Heart left ventricle (tissue), 16 donors: ENCODE data around the gene DCAF8. TPM values are rescaled to one million over a fixed set of nuclear protein-coding genes. Genes with fewer than 3 reads are reported as not detected.

ENCODE experiments used
- ATAC-seq, 4 donors: fragments of 200-7000 bp; cut with Tn5 transposase; one replicate each; pipeline ENCODE4 v1.9.1; 2020 to 2022; ENCODE audit warnings: moderate library complexity in 4 of 4, mild to moderate bottlenecking in 3 of 4, moderate number of reproducible peaks in 1 of 4
- DNase-seq, 5 donors: peaks; one replicate each; pipeline ENCODE4 v3.0.0-alpha.2; 2020
- H3K27ac ChIP-seq, 12 donors: fragments of 200-600 bp; sonication (generic) in 4 of 12; one replicate each; pipeline versions ENCODE4 v1.5.0 to v1.8.0; 2016 to 2022; ENCODE audit warnings: mild to moderate bottlenecking in 2 of 12
- H3K27me3 ChIP-seq, 9 donors: fragments of 200-600 bp; sonication (generic) in 2 of 9; one replicate each; pipeline versions ENCODE4 v1.5.1 to v1.8.0; 2016 to 2022; ENCODE audit warnings: mild to moderate bottlenecking in 3 of 9
- H3K36me3 ChIP-seq, 9 donors: fragments of 200-600 bp; sonication (generic) in 2 of 9; one replicate each; pipeline versions ENCODE4 v1.5.0 to v1.8.0; 2018 to 2022; ENCODE audit warnings: mild to moderate bottlenecking in 2 of 9
- H3K4me1 ChIP-seq, 12 donors: fragments of 200-600 bp; sonication (generic) in 4 of 12; one replicate each; pipeline versions ENCODE4 v1.5.0 to v1.8.0; 2016 to 2022; ENCODE audit warnings: mild to moderate bottlenecking in 3 of 12
- H3K4me3 ChIP-seq, 12 donors: fragments of 200-600 bp; sonication (generic) in 4 of 12; one replicate each; pipeline versions ENCODE4 v1.5.0 to v1.8.0; 2017 to 2022; ENCODE audit warnings: mild to moderate bottlenecking in 9 of 12, moderate library complexity in 4 of 12
- H3K9me3 ChIP-seq, 12 donors: fragments of 200-600 bp; sonication (generic) in 4 of 12; one replicate each; pipeline versions ENCODE4 v1.5.0 to v1.8.0; 2016 to 2022; ENCODE audit warnings: mild to moderate bottlenecking in 1 of 12
- CTCF ChIP-seq, 12 donors: fragments of 200-600 bp; sonication (generic) in 4 of 12; IDR thresholded peaks; one replicate each; pipeline versions ENCODE4 v1.5.0 to v1.8.0; 2018 to 2022; ENCODE audit warnings: antibody characterized with exemption in 12 of 12, mild to moderate bottlenecking in 5 of 12
- POLR2A ChIP-seq, 2 donors: fragments of 450-650 bp; IDR thresholded peaks; one replicate each; pipeline ENCODE4 v1.6.1; 2017; ENCODE audit warnings: antibody characterized with exemption in 2 of 2, mild to moderate bottlenecking in 2 of 2, moderate library complexity in 2 of 2
- WGBS, 4 donors: extraction: QIAGEN DNeasy Blood & Tissue Kit in 2 of 4; methylation state at CpG; one replicate each; pipeline versions ENCODE4 v1.1.5 to v1.1.7; 2013 to 2018; 5-methylcytosine and 5-hydroxymethylcytosine counted together
- intact Hi-C, 10 donors: fragments of 100-400 bp; cut with DNase I; formaldehyde crosslinking; loops; one replicate each; pipeline versions ENCODE4 v1.11.1 to v1.14.2; 2022
- polyA plus RNA-seq, 2 donors: library from polyadenylated mRNA; stranded (reverse); fragments of 200-250 nt; gene quantifications; one replicate each; pipeline ENCODE4 v1.2.3, GENCODE V29; 2013
- total RNA-seq, 9 donors: library from RNA; depleted of rRNA in 2 of 9; stranded (reverse); fragments of >200 nt in 2 of 9; fragmentation: NEBNext Ultra II Directional in 3 of 9; extraction: Animal tissue kit (Norgen Biotek cat#: 25700) in 3 of 9; gene quantifications; one replicate each; pipeline versions ENCODE4 v1.1.0 to v1.2.4, GENCODE V29; 2016 to 2023
- donor health status: ischemic (EF 13 %, LVEDD 7.1; RV severe dilation, severe dysfunction).
- donor health status: healthy with polysubstance abuse.
- donor health status: DM: no; HTN: yes; CAD: no.
- donor health status: DM: no; HTN: no; CAD: no.
- donor health status: ischemic (EF 25% LVEDD 6.9; RV normal size, moderate dysfunction).
- donor health status: ischemic (EF 25% LVEDD 5.7; RV mildly dilated, moderate dysfunction).
- donor health status: healthy.
- donor health status: DM: yes; HTN: yes; CAD: no.
- donor health status: ischemic (EF 35%, LVEDD 5.7; RV mildly dilated, moderate dysfunction).
- donor health status: nonischemic (EF 11% LVEDD 7.7; RV severe dilation, severe dysfunction).
- donor health status: DM: yes; HTN: yes; CAD: no.
- donor health status: PGD.
- donor health status: ischemic (EF 29% LVEDD 5.4; RV normal size, mild dysfunction).
- donor health status: nonischemic (EF 23%, LVEDD 6.1; RV moderate dilation, normal function).

The DCAF8 gene
- total and polyA plus RNA-seq, 11 donors: 78.4 to 161 (median 128) TPM

- 0 to 1% (median 0%) methylated on average over 27 of the region's 27 CpGs for WGBS, 4 donors
- H3K27me3 ChIP-seq: no peaks in the 10 kb centered on the region
- H3K4me1 ChIP-seq: peaks cover 0 to 25% (median 18%) of the 10 kb centered on the region in 12 donors
- H3K4me3 ChIP-seq: peak within 1 kb of the TSS; percentile 76 to 98 (median 88)
- peak; percentile 95 to 96 (median 95) for DNase-seq
- no peaks in the 10 kb centered on the region for H3K9me3 ChIP-seq
- peak; percentile 99 to 100 (median 100) for ATAC-seq
- peak within 1 kb of the TSS; percentile 56 to 92 (median 84) for H3K27ac ChIP-seq
- peaks cover 0 to 58% (median 50%) of the 10 kb centered on the region in 9 donors for H3K36me3 ChIP-seq
- no peak for TF ChIP-seq CTCF (IDR thresholded peaks at IDR 0.05)
- peak in 1 of 2 donors; percentile 52 for TF ChIP-seq POLR2A (IDR thresholded peaks at IDR 0.05)
- intact Hi-C loops: loop anchor here in 4 of 10 donors (2.0 to 5.0 kb wide), 4 partner anchors 22 to 188 kb away; partner anchors contain the start of genes DCAF8 (in 2 of the 4), COPA (in 1 of the 4), IGSF8 (in 1 of the 4) and NCSTN (in 1 of the 4)
These were observed 22.5 kb upstream of the DCAF8 start, which contains the start of gene PEX19 for GRCh38 chr1:160284782-160285344. PEX19 (minus strand) TSS chr1:160285133; CDS start chr1:160285124, 9 bp downstream.

GRCh38 chr1:160284220-160284781, 22.0 kb upstream of the DCAF8 start:
- Histone ChIP-seq H3K36me3 (peaks cover 1 to 58% (median 50%) of the 10 kb centered on the region in 9 donors), H3K27me3 (no peaks in the 10 kb centered on the region), H3K27ac (peak overlapping the region; percentile 56 to 92 (median 84)), H3K4me1 (peaks cover 0 to 25% (median 18%) of the 10 kb centered on the region in 12 donors), H3K9me3 (no peaks in the 10 kb centered on the region), H3K4me3 (peak overlapping the region; percentile 76 to 98 (median 88))
- 2 to 4% (median 3%) methylated on average over 15 of the region's 15 CpGs for WGBS, 4 donors
- intact Hi-C loops: loop anchor here in 2 of 10 donors (2.0 kb wide), 1 partner anchor 22 kb away; the partner anchor contains the start of gene DCAF8 (in 2 of the 2)
- no peak for DNase-seq
- ATAC-seq: peak in 2 of 4 donors; percentile 37 to 47
- no peak for TF ChIP-seq CTCF (IDR thresholded peaks at IDR 0.05)
- no peak for TF ChIP-seq POLR2A (IDR thresholded peaks at IDR 0.05)

- Histone ChIP-seq H3K36me3 (peaks cover 2 to 58% (median 50%) of the 10 kb centered on the region in 9 donors), H3K27me3 (no peaks in the 10 kb centered on the region), H3K4me3 (no peak overlapping the region), H3K4me1 (peaks cover 0 to 27% (median 19%) of the 10 kb centered on the region in 12 donors), H3K9me3 (no peaks in the 10 kb centered on the region), H3K27ac (no peak overlapping the region)
- TF ChIP-seq CTCF (IDR thresholded peaks at IDR 0.05) (no peak), POLR2A (IDR thresholded peaks at IDR 0.05) (no peak)
- intact Hi-C loops: no loop called here
- 90 to 92% (median 91%) methylated on average over 7 of the region's 7 CpGs for WGBS, 4 donors
- ATAC-seq: no peak
- no peak for DNase-seq
These were observed 20.5 kb upstream of the DCAF8 start for GRCh38 chr1:160282807-160283206.

GRCh38 chr1:160277987-160278386, 15.6 kb upstream of the DCAF8 start:
- DNase-seq (no peak), ATAC-seq (no peak)
- H3K27ac ChIP-seq: no peak overlapping the region
- WGBS, 4 donors: 88 to 93% (median 91%) methylated on average over 4 of the region's 4 CpGs
- H3K36me3 ChIP-seq: peaks cover 2 to 75% (median 67%) of the 10 kb centered on the region in 9 donors
- TF ChIP-seq POLR2A (IDR thresholded peaks at IDR 0.05) (no peak), CTCF (IDR thresholded peaks at IDR 0.05) (no peak)
- no peaks in the 10 kb centered on the region for H3K9me3 ChIP-seq
- H3K27me3 ChIP-seq: no peaks in the 10 kb centered on the region
- H3K4me1 ChIP-seq: peaks cover 0 to 13% (median under 1%) of the 10 kb centered on the region in 12 donors
- H3K4me3 ChIP-seq: no peak overlapping the region
- intact Hi-C loops: no loop called here
